ENCODE results near the gene DISC1.
"Not testable (repeated sequence)": the region's sequence is repeated elsewhere in the genome, so short reads cannot be mapped to it uniquely, and the experiment has no call there.

Gene DISC1

DNA sequence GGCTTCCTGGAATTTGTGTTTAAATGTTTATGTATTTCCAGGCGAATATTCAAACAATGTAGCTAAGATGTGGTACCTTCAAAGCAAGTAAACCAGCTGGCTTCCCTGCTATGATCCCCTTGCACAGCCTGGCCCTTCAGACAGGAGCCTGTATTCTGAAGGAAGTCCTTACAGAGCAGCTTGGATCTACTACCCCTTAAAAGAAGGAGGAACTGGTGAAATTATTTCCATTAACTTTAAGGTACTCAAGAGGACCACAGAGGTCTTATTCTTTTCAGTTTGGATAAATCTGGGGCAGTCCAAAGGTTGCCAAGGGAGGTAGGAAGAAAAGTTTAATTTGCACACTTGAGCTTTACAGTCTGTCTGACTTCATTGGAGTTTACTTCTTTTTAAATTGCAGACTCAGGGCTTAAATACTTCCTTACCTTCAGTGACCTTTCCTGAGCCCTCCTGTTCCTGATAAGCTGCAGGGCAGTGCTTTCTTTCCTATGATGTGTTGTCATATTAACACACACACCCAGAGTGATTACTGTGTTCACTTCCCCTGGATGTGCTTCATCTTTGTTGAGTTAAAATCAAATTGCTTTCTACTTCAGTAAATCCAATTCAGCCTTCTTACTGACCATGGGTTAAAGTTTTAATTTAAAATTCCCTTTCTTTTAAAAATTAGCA is 40.5 kb downstream of the DISC1 start:
- DNase-seq (ENCODE audit: low read depth in 1 of 2, low spot score in 1 of 2): no peak

GRCh38 chr1:231667896-231668506 is 41.4 kb downstream of the DISC1 start:
- DNase-seq (ENCODE audit: low read depth in 1 of 2, low spot score in 1 of 2): no peak

DNA sequence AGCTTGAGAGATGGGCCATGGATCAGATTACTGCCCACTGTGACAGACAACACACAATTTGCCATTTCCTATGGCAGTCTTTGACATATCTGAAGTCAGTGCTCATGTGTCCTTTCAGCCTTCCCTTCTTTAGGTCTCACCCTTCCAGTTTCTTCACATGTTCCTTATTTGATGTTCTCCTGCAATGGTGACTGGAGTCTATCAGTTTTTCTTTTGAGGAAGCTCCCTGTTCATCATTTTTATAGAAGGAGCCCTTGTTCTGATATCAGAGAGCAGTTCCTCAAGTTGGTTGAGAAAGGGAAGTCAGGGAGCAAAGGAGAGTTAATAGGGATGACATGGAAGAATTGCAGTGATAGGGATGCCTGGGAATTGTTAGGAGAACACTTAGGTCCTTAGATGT is 42.2 kb downstream of the DISC1 start:
- DNase-seq (ENCODE audit: low read depth in 1 of 2, low spot score in 1 of 2): no peak

- DNase-seq (ENCODE audit: low read depth in 1 of 2, low spot score in 1 of 2): not testable (repeated sequence)
These were observed 43.5 kb downstream of the DISC1 start for GRCh38 chr1:231669864-231670621.

DNA sequence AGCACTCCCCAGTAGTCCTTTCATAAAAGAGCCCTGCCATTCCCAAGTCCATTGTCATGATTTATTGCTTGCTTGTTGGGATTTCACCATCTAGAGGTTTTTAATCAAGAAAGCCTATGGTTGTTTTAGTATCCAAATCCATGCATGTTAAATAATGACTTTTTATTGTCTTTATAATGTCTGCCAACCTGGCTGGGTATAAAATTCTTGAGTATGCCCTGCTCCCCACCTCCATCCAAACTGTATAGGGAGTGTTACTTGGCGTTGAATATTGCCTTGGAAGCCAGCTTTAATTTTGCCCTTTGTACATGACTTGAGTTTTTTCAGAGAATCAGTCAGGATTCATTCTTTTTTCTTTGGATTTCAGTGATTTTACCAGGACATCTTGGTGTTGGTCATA is 44.2 kb downstream of the DISC1 start:
- no peak for DNase-seq (ENCODE audit: low read depth in 1 of 2, low spot score in 1 of 2)

DNA sequence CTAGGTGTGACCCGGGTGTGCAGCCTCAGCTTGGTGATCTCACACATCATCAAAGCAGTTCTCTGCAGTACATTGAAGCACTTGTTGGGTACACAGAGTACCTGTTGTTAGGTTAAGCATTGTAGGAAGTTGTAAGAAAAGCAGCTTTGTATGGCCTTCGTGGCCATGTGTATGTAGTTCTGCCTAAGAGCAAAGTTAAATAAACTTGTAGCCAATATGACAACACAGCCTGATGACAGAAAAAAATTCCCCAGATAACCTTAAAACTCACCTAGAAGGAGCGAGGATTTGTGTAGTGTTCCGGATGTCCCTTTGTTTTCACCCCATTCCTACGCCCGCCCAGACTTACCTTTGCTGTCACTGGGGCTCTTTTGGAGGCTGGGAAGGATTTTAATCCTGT is 48.0 kb downstream of the DISC1 start:
- DNase-seq (ENCODE audit: low read depth in 1 of 2, low spot score in 1 of 2): no peak

DNA sequence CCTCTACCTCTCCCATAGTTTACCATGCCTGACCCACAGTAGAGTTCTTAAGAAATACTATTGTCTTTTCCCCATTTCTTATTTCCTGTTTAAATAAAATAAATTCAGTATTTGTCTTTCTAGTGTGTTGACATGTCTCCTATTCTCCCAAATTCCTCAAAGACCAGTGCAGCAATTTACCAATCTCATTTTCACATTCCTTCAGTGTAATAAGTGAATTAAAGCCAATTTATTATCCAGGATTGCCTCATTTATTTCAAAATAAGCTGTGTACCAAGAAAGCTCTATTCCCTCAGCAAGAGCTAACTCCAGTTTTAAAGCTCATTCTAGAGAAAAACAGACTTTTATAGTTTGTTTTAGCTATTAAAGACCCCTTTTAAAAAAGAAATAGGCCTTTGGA is 49.9 kb downstream of the DISC1 start:
- DNase-seq (ENCODE audit: low read depth in 1 of 2, low spot score in 1 of 2): no peak

- DNase-seq (ENCODE audit: low read depth in 1 of 2, low spot score in 1 of 2): no peak
These were observed 50.9 kb downstream of the DISC1 start for GRCh38 chr1:231677442-231677841.

DNA sequence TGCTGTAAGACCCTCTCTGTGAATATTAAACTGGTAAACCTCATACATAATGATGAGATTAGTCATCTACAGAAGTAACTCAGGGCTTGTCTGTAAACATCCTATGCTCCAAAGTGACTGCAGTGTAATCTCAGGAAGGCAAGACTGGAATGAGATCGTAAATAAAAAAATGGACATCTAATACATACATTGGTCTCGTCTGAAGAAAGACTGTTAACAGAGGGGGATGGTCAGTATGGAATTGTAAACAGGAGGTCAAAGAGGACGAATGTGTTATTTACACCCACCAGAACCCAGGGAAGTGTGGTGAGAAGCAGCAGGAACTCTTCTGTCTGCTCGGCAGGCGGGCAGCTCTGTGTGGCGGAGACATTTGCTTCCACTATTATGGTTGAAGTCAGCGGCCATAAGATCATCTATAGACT is 51.4 kb downstream of the DISC1 start:
- DNase-seq (ENCODE audit: low read depth in 1 of 2, low spot score in 1 of 2): no peak

- no peak for DNase-seq (ENCODE audit: low read depth in 1 of 2, low spot score in 1 of 2)
These were observed 52.5 kb downstream of the DISC1 start for GRCh38 chr1:231679109-231679508.

DNA sequence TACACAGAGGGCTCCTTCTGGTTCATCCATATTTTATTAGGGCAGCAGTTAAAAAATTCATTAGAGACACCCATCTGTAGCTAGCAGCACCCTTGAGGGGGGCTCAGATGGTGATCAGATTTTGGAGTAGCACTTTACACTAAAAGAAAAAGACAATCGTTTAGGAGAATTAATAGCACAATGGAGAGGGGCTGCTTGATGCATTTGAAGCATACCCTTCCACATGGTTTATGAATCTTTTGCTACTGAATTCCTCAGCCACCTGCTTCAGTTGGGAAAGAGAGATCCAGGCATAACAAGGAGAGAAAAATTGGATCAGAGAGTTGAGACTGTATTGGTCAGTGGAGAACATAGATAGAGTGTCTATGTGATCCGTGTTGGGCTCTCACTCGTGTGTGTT is 54.4 kb downstream of the DISC1 start:
- no peak for DNase-seq (ENCODE audit: low read depth in 1 of 2, low spot score in 1 of 2)

- DNase-seq (ENCODE audit: low read depth in 1 of 2, low spot score in 1 of 2): no peak
These were observed 56.2 kb downstream of the DISC1 start for GRCh38 chr1:231682779-231683178.

DNA sequence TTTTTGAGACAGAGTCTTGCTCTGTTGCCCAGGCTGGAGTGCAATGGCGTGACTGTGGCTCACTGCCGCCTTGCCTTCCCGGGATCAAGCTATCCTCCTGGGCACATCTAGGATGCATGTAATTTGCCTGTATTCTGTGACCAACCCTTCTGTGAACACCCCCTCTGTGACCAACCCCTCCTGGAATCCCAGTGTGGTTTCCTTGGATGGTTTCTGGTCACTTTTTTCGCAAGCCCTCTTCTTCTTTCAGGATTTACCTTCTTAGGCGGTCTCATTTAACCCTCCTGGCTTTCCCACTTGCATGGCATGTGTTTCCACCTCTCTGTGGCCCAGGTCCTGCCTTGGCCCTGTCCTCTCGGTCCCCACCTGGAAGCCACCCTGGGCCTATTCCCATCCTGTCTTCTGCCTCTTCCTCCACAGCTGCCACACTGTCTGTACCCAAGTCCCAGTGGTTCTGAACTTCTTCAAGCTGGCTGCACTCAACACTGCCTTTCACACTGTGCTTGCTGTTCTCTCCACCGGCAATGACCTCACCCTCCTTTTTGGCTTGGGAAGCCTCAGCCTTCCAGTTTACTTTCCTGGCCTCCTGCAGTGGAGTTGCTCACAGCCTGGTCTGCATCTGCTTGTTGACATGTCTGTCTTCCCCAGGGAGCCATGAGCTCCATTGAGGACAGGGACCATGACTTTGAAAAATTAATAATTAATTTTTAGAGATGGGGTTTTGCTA is 57.0 kb downstream of the DISC1 start:
- DNase-seq (ENCODE audit: low read depth in 1 of 2, low spot score in 1 of 2): no peak

DNA sequence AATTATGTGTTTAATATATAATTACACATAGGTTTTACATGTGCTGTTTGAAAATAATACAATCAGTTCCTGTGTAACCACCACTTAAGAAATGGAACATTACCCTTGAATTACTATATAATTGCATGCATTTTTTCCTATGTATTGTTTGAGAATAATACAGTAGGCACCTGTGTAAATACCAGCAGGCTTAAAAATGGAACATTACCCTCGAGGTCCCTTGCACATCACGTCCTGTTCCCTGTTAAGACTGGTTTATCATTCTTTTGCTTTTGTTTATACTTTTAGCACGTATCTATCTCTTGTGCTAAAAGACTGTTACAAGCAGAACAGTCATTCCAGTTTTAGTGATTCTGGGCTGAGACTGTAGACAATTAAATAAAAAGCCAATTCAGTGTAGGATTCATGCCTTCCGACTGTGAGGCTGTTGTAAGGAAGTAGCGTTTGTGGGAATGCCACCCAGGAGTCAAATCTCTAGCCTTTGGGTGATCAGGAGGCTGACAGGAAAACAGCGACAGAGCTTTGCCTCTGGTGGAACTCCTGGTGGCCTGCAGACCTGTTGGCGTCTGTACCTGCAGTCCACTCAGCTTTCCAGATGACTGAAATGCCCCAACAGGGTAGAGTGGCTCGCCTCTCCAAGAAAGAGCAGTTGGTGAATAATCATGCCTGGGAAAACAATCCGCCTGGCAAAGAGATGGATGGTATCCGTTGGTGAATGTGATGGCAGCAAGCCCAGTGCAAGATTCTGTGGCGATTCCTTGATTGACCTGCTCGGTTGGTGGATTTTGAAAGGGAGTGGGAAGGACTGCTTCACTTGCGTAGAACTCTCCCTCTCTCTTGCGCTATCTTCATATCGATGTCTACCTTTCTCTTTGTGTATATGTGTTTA is 58.0 kb downstream of the DISC1 start:
- DNase-seq (ENCODE audit: low read depth in 1 of 2, low spot score in 1 of 2): no peak

DNA sequence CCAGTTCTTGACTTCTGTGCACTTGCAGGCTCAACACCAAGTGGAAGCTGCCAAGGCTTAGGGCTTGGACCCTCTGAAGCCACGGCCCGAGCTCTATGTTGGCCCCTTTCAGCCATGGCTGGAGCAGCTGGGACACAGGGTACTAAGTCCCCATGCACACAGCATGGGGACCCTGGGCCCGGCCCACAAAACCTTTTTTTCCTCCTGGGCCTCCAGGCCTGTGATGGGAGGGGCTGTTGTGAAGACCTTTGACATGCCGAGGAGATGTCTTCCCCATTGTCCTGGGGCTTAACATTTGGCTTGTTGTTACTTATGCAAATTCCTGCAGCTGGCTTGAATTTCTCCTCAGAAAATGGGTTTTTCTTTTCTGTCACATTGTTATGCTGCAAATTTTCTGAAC is 59.8 kb downstream of the DISC1 start:
- no peak for DNase-seq (ENCODE audit: low read depth in 1 of 2, low spot score in 1 of 2)

DNA sequence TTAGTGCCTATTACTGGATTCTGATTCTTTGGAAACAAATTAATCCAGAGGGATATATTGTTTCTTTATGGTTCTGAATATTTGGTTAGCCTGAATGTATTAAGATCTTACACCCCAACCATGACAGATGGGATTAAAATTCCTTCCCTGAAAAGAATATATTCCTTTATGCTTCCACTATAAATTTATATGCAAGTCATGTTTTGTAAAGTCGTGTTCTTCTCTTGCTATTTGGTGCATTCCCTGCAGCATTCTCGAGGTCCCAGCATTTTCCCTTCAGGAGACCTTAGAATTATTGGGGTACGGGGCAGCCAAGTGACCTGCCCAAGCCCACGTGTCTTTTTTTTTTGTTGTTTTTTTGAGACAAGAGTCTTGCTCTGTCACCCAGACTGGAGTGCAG is 62.4 kb downstream of the DISC1 start:
- no peak for DNase-seq (ENCODE audit: low read depth in 1 of 2, low spot score in 1 of 2)

GRCh38 chr1:231690059-231690458 is 63.5 kb downstream of the DISC1 start:
- no peak for DNase-seq (ENCODE audit: low read depth in 1 of 2, low spot score in 1 of 2)

DNA sequence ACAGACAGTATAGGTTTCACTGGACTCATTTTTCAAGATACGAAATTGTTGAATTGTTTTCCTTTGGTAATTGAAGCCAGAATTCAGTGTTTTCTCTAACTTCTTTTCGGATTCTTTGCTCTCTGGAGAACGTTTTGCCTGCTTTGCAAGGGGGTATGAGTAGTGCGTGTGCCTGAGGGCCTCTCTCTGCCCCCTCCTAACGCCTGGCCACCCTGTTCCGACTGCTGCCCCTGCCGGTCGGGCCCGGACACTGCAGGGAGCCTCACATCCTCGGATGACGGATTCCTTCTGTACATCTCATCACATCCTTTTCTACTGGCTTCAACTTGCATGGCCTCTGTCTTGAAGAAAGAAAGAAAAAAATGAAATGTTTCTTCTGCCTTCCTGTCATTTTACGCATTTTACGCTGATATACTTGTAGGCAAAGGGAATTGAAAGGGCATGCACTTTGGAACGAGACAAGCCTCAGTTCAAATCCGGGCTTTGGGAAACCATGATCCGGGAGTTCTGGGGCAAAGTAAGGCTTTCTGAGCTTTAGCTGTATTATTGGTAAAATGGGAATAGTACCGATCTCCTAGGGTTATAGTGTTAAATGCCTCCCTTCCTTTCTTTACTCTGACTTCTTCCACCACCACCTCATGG is 65.1 kb downstream of the DISC1 start:
- DNase-seq (ENCODE audit: low read depth in 1 of 2, low spot score in 1 of 2): no peak

GRCh38 chr1:231693361-231694074 is 66.9 kb downstream of the DISC1 start:
- DNase-seq (ENCODE audit: low read depth in 1 of 2, low spot score in 1 of 2): no peak

- DNase-seq (ENCODE audit: low read depth in 1 of 2, low spot score in 1 of 2): no peak
These were observed 67.5 kb downstream of the DISC1 start for GRCh38 chr1:231694075-231694431.

Data from activated CD4-positive, alpha-beta T cell treated with anti-CD3 and anti-CD28 coated beads, Interleukin-2, amount 50 U/mL, for 24 hours (primary cell).